ENCODE measurements around the gene AGAP3.

Gene AGAP3

DNA sequence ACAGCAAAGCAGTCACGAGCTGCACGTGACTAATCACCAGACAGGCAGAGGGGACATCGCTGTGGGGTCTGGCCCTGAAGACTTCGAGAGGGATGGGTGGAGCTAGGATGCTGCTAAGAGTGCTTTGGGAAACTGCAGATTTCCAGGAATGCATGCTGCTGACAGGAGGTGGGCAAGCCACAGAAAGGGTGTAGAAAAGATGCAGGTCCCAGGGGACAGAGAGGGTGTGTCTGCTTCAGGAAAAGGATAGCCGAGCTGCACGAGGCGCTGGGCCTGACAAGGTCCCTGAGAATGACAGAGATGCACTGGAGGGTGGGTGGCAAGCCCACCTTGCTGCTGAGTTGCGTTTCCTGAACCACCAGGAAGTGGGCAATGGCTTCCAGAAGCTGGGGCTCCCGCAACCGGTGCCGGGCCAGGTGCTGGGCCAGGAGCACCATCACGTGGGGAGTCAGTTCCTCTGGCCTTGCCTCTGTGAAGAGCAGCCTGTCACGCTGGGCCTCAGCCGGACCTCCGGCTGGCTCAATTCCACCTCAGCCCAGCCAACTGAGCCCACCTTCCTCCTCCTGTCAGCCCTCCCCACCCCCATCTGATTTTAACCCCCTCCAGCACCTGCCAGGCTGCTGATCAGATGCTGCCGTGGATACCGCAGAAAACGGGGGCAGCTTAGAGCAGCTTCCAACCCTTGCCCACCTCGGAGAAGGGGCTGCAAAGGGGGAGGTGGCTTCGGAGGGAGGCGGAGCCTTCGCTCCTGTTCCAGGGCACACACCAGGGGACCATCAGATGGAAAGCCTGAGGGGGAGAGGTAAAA lies 7.8 kb upstream of the AGAP3 start:
- Histone ChIP-seq H2AFZ (ENCODE audit: low read length) (no peak overlapping the region), H3K23ac (ENCODE audit: low read depth, low read length, poor library complexity) (peak overlapping the region; percentile 85), H3K14ac (ENCODE audit: low read length) (no peak overlapping the region), H3K4me3 (ENCODE audit: low read length in 2 of 2) (peak overlapping the region in 1 of 2 donors; percentile 99), H2BK15ac (ENCODE audit: low read length) (peak overlapping the region; percentile 49), H3K4me2 (ENCODE audit: insufficient read depth, low read length, poor library complexity, severe bottlenecking) (peak overlapping the region; percentile 11), H3K4ac (ENCODE audit: low read length) (no peak overlapping the region), H3K18ac (ENCODE audit: low read length) (peak overlapping the region; percentile 28), H3K9ac (ENCODE audit: low read depth, low read length, poor library complexity) (no peak overlapping the region), H4K8ac (ENCODE audit: low read depth, low read length) (no peak overlapping the region), H3K4me1 (ENCODE audit: control insufficient read depth in 2 of 2, insufficient read depth in 1 of 2, low read depth in 1 of 2, low read length in 2 of 2) (peaks cover 25 to 31% of the 10 kb centered on the region in 2 donors), H2BK120ac (ENCODE audit: low read depth, low read length) (no peak overlapping the region), H3K9me3 (replicated peaks in 1 of 2; ENCODE audit: control insufficient read depth in 2 of 2, insufficient read depth in 1 of 2, low read depth in 1 of 2, low read length in 2 of 2) (peaks cover 0 to 3% of the 10 kb centered on the region in 2 donors), H3K27ac (replicated peaks; ENCODE audit: low read length) (peak overlapping the region; percentile 46), H2AK5ac (ENCODE audit: low read depth, low read length) (peak overlapping the region; percentile 46), H3K79me1 (ENCODE audit: low read depth, low read length) (peaks cover 19% of the 10 kb centered on the region), H4K91ac (ENCODE audit: low read depth, low read length, poor library complexity) (no peak overlapping the region), H3K27me3 (ENCODE audit: control insufficient read depth in 3 of 3, insufficient read depth in 3 of 3, low read depth in 1 of 3, low read length in 3 of 3) (no peaks in the 10 kb centered on the region), H2BK12ac (ENCODE audit: low read length) (no peak overlapping the region), H2BK5ac (ENCODE audit: low read length) (peak overlapping the region; percentile 75), H3K36me3 (replicated peaks in 1 of 2; ENCODE audit: control insufficient read depth in 2 of 2, insufficient read depth in 2 of 2, low read length in 2 of 2) (peaks cover 26 to 67% of the 10 kb centered on the region in 2 donors)
- DNase-seq (ENCODE audit: low spot score), result no peak
- WGBS, 2 donors (ENCODE audit: extremely low coverage in 2 of 2, insufficient read length in 2 of 2, insufficient replicate concordance in 1 of 2), result no CpG with 5 or more reads among the region's 22 CpGs

DNA sequence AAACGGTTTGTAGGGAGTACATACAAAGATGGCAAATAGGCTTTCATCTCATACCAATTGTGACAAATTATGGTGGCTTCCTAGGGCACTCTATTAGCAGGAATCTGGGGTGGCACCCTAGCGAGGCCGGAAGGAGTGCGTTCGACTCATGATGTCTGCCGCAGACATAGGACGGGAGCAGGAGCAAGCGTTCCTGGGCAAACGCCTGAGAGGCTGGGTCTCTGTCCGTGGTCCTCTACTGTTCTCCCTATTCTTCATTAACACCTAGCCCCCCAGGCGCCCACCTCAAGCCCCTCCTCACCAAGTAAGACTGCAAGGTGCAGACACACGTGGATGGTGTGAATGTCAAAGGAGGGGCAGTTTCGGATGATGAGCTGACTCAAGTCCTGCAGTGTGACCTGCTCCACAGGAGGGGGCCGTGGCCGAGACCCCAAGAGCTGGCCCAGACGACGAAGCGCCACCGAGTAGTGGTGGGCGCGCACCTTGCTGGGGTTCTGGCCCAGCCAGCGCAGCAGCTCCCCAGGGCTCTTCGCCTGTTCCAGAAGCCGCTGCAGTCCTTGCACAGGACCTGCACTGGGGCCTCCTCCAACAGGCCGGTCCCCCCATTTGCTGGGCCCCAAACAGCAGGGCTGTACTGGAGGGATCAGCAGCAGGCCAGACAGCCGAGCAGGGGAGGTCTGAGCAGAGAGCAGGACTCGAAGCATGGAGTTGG lies 6.9 kb upstream of the AGAP3 start:
- Histone ChIP-seq H3K9me3 (replicated peaks in 1 of 2; ENCODE audit: control insufficient read depth in 2 of 2, insufficient read depth in 1 of 2, low read depth in 1 of 2, low read length in 2 of 2) (peaks cover 0 to 3% of the 10 kb centered on the region in 2 donors), H3K36me3 (replicated peaks in 1 of 2; ENCODE audit: control insufficient read depth in 2 of 2, insufficient read depth in 2 of 2, low read length in 2 of 2) (peaks cover 20 to 58% of the 10 kb centered on the region in 2 donors), H4K91ac (ENCODE audit: low read depth, low read length, poor library complexity) (no peak overlapping the region), H2BK15ac (ENCODE audit: low read length) (no peak overlapping the region), H3K79me1 (ENCODE audit: low read depth, low read length) (peaks cover 19% of the 10 kb centered on the region), H4K8ac (ENCODE audit: low read depth, low read length) (peak overlapping the region; percentile 89), H3K4me2 (ENCODE audit: insufficient read depth, low read length, poor library complexity, severe bottlenecking) (peak overlapping the region; percentile 96), H2AFZ (ENCODE audit: low read length) (no peak overlapping the region), H3K23ac (ENCODE audit: low read depth, low read length, poor library complexity) (peak overlapping the region; percentile 16), H2BK12ac (ENCODE audit: low read length) (no peak overlapping the region), H3K18ac (ENCODE audit: low read length) (no peak overlapping the region), H2AK5ac (ENCODE audit: low read depth, low read length) (peak overlapping the region; percentile 99), H3K27me3 (ENCODE audit: control insufficient read depth in 3 of 3, insufficient read depth in 3 of 3, low read depth in 1 of 3, low read length in 3 of 3) (peaks cover 0 to 2% (median 0%) of the 10 kb centered on the region in 3 experiments), H2BK120ac (ENCODE audit: low read depth, low read length) (no peak overlapping the region), H2BK5ac (ENCODE audit: low read length) (peak overlapping the region; percentile 87), H3K9ac (ENCODE audit: low read depth, low read length, poor library complexity) (no peak overlapping the region), H3K14ac (ENCODE audit: low read length) (no peak overlapping the region), H3K4me3 (ENCODE audit: low read length in 2 of 2) (peak overlapping the region; percentile 89 to 99), H3K27ac (replicated peaks; ENCODE audit: low read length) (no peak overlapping the region), H3K4ac (ENCODE audit: low read length) (no peak overlapping the region), H3K4me1 (ENCODE audit: control insufficient read depth in 2 of 2, insufficient read depth in 1 of 2, low read depth in 1 of 2, low read length in 2 of 2) (peaks cover 28 to 31% of the 10 kb centered on the region in 2 donors)
- no CpG with 5 or more reads among the region's 27 CpGs for WGBS, 2 donors (ENCODE audit: extremely low coverage in 2 of 2, insufficient read length in 2 of 2, insufficient replicate concordance in 1 of 2)
- DNase-seq (ENCODE audit: low spot score), result no peak

DNA sequence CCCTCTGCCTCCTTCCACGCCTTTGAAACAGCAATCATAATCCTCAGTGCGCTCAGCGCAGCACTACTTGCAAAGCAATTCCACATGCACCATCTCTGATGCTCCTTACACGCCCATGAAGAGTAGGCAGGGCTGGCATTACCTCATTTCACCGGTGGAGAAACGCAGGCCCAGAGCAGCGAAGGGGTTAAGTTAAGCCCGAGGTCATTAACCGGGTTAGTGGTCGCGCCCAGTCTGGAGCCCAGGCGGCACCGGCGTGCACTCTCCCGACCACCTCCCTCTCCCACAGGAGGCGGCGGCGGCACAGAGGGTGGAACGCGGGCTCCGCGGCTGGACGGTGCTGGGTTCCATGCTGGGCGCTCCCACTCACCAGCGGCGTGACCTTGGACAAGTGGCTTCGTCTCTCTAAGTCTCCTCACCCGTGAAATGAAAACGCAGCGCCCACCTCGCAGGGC lies 6.2 kb upstream of the AGAP3 start:
- H3K36me3 ChIP-seq (replicated peaks in 1 of 2; ENCODE audit: control insufficient read depth in 2 of 2, insufficient read depth in 2 of 2, low read length in 2 of 2), result peaks cover 14 to 51% of the 10 kb centered on the region in 2 donors
- peak overlapping the region; percentile 54 for H2BK12ac ChIP-seq (ENCODE audit: low read length)
- WGBS, 2 donors (ENCODE audit: extremely low coverage in 2 of 2, insufficient read length in 2 of 2, insufficient replicate concordance in 1 of 2), result no CpG with 5 or more reads among the region's 31 CpGs
- H3K27ac ChIP-seq (replicated peaks; ENCODE audit: low read length), result peak overlapping the region; percentile 61
- H3K79me1 ChIP-seq (ENCODE audit: low read depth, low read length), result peaks cover 19% of the 10 kb centered on the region
- no peak for DNase-seq (ENCODE audit: low spot score)
- peak overlapping the region; percentile 91 for H3K23ac ChIP-seq (ENCODE audit: low read depth, low read length, poor library complexity)
- peak overlapping the region; percentile 89 to 99 for H3K4me3 ChIP-seq (ENCODE audit: low read length in 2 of 2)
- peak overlapping the region; percentile 97 for H4K91ac ChIP-seq (ENCODE audit: low read depth, low read length, poor library complexity)
- H3K14ac ChIP-seq (ENCODE audit: low read length), result peak overlapping the region; percentile 89
- H3K9me3 ChIP-seq (replicated peaks in 1 of 2; ENCODE audit: control insufficient read depth in 2 of 2, insufficient read depth in 1 of 2, low read depth in 1 of 2, low read length in 2 of 2), result peaks cover 0 to 3% of the 10 kb centered on the region in 2 donors
- peak overlapping the region; percentile 87 for H2BK5ac ChIP-seq (ENCODE audit: low read length)
- H4K8ac ChIP-seq (ENCODE audit: low read depth, low read length), result peak overlapping the region; percentile 92
- H3K4ac ChIP-seq (ENCODE audit: low read length), result peak overlapping the region; percentile 76
- peak overlapping the region; percentile 95 for H2AFZ ChIP-seq (ENCODE audit: low read length)
- peak overlapping the region; percentile 100 for H3K9ac ChIP-seq (ENCODE audit: low read depth, low read length, poor library complexity)
- H2AK5ac ChIP-seq (ENCODE audit: low read depth, low read length), result peak overlapping the region; percentile 99
- H3K4me1 ChIP-seq (ENCODE audit: control insufficient read depth in 2 of 2, insufficient read depth in 1 of 2, low read depth in 1 of 2, low read length in 2 of 2), result peaks cover 28 to 32% of the 10 kb centered on the region in 2 donors
- peak overlapping the region; percentile 98 for H3K18ac ChIP-seq (ENCODE audit: low read length)
- peak overlapping the region; percentile 96 for H3K4me2 ChIP-seq (ENCODE audit: insufficient read depth, low read length, poor library complexity, severe bottlenecking)
- H2BK120ac ChIP-seq (ENCODE audit: low read depth, low read length), result peak overlapping the region; percentile 76
- peak overlapping the region; percentile 97 for H2BK15ac ChIP-seq (ENCODE audit: low read length)
- peaks cover 0 to 2% (median 0%) of the 10 kb centered on the region in 3 experiments for H3K27me3 ChIP-seq (ENCODE audit: control insufficient read depth in 3 of 3, insufficient read depth in 3 of 3, low read depth in 1 of 3, low read length in 3 of 3)

All from neuronal stem cell (in vitro differentiated cells).